Loucy (cell line): Measurements from ENCODE around the gene SIRT6.

ENCODE experiments used
- H2AFZ ChIP-seq: fragments of 200-600 bp; sonication (generic); 2 replicates; pipeline ENCODE4 v1.6.0; 2016; ENCODE audit warnings: antibody characterized with exemption, mild to moderate bottlenecking, low read length, moderate library complexity
- H3F3A ChIP-seq: fragments of 200-600 bp; 2 replicates; pipeline ENCODE4 v1.6.0; 2016; ENCODE audit warnings: antibody characterized with exemption, low read depth, mild to moderate bottlenecking
- H3K27me3 ChIP-seq: fragments of 200-600 bp; sonication (generic); 2 replicates; pipeline ENCODE4 v1.6.1; 2014; ENCODE audit warnings: low read length, mild to moderate bottlenecking; ENCODE audit not compliant: insufficient read depth, poor library complexity, severe bottlenecking
- H3K36me3 ChIP-seq: fragments of 200-600 bp; sonication (generic); 2 replicates; pipeline ENCODE4 v1.6.1; 2016; ENCODE audit warnings: low read length; ENCODE audit not compliant: insufficient read depth
- H3K4me1 ChIP-seq: fragments of 200-600 bp; sonication (generic); 2 replicates; pipeline ENCODE4 v1.5.1; 2014; ENCODE audit warnings: low read length, mild to moderate bottlenecking; ENCODE audit not compliant: insufficient read depth, poor library complexity, severe bottlenecking
- H3K4me2 ChIP-seq: fragments of 200-600 bp; sonication (generic); 2 replicates; pipeline ENCODE4 v1.6.0; 2014; ENCODE audit warnings: antibody characterized with exemption, low read length, low read depth, mild to moderate bottlenecking; ENCODE audit not compliant: poor library complexity, severe bottlenecking
- H3K4me3 ChIP-seq: fragments of 200-600 bp; sonication (generic); 2 replicates; pipeline ENCODE4 v1.5.1; 2014; ENCODE audit warnings: low read length, mild to moderate bottlenecking, mixed read lengths; ENCODE audit not compliant: poor library complexity, severe bottlenecking
- H3K79me2 ChIP-seq: fragments of 200-600 bp; sonication (generic); 2 replicates; pipeline ENCODE4 v1.6.1; 2014; ENCODE audit warnings: low read length; ENCODE audit not compliant: insufficient read depth
- H3K9ac ChIP-seq: fragments of 200-600 bp; sonication (generic); 2 replicates; pipeline ENCODE4 v1.6.0; 2014; ENCODE audit warnings: mild to moderate bottlenecking, low read depth, low read length, moderate library complexity; ENCODE audit not compliant: poor library complexity, severe bottlenecking
- H3K9me2 ChIP-seq: fragments of 200-600 bp; sonication (generic); replicated peaks from 2 replicates; pipeline ENCODE4 v1.6.1; 2016; ENCODE audit warnings: low read depth, low read length, mixed read lengths
- H3K9me3 ChIP-seq: fragments of 200-600 bp; sonication (generic); 2 replicates; pipeline ENCODE4 v1.6.1; 2014; ENCODE audit warnings: mild to moderate bottlenecking, antibody characterized with exemption, low read length, low read depth; ENCODE audit not compliant: insufficient read depth
- H4K20me1 ChIP-seq: fragments of 200-600 bp; sonication (generic); 2 replicates; pipeline ENCODE4 v1.6.0; 2014; ENCODE audit warnings: antibody characterized with exemption, low read length, mild to moderate bottlenecking; ENCODE audit not compliant: insufficient read depth, poor library complexity, severe bottlenecking
- EZH2phosphoT487 ChIP-seq: fragments of 200-600 bp; IDR thresholded peaks from 2 replicates; pipeline ENCODE4 v1.6.1; 2018; ENCODE audit warnings: antibody characterized with exemption, mild to moderate bottlenecking, moderate library complexity, borderline replicate concordance
- TF ChIP-seq, protein P1 (sequence below): fragments of 200-600 bp; sonication (generic); conservative IDR thresholded peaks from 2 replicates; pipeline ENCODE4 v1.5.1; 2014; ENCODE audit warnings: mild to moderate bottlenecking, antibody characterized with exemption, low read length

Gene SIRT6

DNA sequence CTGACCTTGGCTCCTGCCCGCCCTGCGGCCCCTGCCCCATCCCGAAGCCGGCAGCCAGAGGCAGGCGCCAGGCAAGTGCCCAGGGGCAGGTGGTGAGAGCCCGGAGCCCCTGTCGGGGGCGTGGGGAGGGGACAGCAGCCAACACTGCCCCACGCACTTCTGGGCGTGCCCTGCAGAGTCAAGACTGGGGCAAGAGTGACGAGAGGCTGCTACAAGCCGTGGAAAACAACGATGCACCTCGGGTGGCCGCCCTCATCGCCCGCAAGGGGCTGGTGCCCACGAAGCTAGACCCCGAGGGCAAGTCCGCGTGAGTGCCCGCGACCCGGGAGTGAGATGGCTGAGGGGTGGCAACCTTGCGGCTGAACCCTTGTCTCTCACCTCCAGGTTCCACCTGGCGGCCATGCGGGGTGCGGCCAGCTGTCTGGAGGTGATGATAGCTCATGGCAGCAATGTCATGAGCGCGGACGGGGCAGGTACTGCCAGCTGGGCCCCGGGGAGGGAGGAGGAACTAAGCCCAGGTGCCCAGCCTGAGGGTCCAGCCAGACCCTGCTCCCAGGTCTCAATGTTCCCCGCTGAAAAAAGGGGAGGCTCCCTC lies 17.4 kb upstream of the SIRT6 start:
- Histone ChIP-seq H3K9me3 (no peaks in the 10 kb centered on the region), H2AFZ (no peak overlapping the region), H3K4me3 (no peak overlapping the region), H3K4me1 (no peaks in the 10 kb centered on the region), H3K36me3 (no peaks in the 10 kb centered on the region), H3K4me2 (no peak overlapping the region), H3K79me2 (no peaks in the 10 kb centered on the region), H3K9ac (no peak overlapping the region), H3F3A (no peaks in the 10 kb centered on the region), H3K27me3 (no peaks in the 10 kb centered on the region), H4K20me1 (no peaks in the 10 kb centered on the region), H3K9me2 (no peaks in the 10 kb centered on the region)
- TF ChIP-seq EZH2phosphoT487, result no peak
- TF ChIP-seq, protein P1, sequence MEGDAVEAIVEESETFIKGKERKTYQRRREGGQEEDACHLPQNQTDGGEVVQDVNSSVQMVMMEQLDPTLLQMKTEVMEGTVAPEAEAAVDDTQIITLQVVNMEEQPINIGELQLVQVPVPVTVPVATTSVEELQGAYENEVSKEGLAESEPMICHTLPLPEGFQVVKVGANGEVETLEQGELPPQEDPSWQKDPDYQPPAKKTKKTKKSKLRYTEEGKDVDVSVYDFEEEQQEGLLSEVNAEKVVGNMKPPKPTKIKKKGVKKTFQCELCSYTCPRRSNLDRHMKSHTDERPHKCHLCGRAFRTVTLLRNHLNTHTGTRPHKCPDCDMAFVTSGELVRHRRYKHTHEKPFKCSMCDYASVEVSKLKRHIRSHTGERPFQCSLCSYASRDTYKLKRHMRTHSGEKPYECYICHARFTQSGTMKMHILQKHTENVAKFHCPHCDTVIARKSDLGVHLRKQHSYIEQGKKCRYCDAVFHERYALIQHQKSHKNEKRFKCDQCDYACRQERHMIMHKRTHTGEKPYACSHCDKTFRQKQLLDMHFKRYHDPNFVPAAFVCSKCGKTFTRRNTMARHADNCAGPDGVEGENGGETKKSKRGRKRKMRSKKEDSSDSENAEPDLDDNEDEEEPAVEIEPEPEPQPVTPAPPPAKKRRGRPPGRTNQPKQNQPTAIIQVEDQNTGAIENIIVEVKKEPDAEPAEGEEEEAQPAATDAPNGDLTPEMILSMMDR, result no peak

DNA sequence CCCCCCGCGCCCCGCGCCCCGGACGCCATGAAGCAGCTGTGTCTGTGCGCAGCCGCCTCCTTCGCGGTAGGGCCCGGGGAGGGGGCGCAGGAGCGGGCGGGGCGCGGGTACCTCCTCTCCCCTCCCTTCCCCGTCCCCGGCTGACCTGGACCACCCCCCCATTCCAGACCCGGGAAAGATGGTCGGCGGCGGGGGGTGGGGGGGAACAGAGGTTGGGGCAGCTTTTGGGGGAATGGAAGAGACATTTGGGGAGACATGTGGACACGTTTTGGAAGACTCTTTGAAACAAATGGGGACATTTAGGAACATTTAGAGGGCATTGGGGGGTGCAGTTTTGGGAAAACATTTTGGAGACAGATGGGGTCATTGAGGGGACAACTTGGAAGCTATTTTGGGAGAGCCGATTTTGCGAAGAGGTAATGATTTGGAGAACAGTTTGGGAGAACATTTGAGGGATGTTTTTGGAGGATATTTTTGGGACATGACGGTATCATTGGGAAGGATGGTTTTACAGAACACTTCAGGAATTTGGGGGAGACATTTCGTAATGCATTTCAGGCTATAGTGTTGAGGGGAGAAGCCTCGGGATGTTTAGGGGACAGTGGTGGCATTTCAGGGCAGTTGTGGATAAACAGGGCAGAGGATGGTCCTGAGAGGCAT lies 16.2 kb upstream of the SIRT6 start:
- Histone ChIP-seq H3F3A (no peaks in the 10 kb centered on the region), H3K9me2 (no peaks in the 10 kb centered on the region), H3K79me2 (no peaks in the 10 kb centered on the region), H3K27me3 (no peaks in the 10 kb centered on the region), H3K4me3 (no peak overlapping the region), H4K20me1 (no peaks in the 10 kb centered on the region), H3K4me2 (no peak overlapping the region), H3K9me3 (no peaks in the 10 kb centered on the region), H3K9ac (no peak overlapping the region), H3K36me3 (no peaks in the 10 kb centered on the region), H2AFZ (no peak overlapping the region), H3K4me1 (no peaks in the 10 kb centered on the region)
- TF ChIP-seq, protein P1, result no peak
- no peak for TF ChIP-seq EZH2phosphoT487

DNA sequence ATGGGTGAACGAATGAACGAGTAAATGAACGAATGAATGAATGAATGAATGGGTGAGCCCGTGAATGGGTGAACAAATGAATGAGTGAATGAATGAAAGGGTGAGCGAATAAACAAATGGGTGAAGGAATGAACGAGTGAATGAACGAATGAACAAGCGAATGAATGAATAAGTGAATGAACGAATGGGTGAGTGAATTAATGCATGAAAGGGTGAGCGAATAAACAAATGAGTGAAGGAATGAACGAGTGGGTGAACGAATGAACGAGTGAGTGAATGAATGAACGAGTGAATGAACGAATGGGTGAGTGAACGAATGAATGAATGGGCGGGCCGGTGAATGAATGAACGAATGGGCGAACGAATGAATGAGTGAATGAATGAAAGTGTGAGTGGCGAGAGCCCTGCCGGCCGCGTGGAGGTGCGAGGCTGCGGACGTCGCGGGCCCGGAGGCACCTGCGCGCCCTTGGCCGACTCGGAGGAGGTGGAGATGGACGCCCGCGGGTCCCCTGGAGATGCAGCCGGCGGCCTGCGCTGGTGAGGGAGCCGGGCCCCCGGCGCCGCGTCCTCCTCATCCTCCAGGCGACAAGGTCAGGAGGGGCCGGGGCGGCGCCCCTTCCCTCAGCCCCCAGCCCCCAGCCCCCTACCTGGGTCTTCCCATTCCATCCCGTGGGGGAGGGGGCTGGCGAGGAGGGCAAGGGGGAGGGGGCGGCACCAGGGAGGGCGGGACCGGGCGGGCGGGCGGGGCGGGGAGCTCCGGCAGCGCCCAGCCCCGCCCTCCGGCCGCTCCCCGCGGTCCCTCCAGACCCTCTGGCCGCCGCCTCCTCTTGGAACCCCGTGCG lies 15.5 kb upstream of the SIRT6 start:
- Histone ChIP-seq H3F3A (no peaks in the 10 kb centered on the region), H3K4me2 (no peak overlapping the region), H3K36me3 (no peaks in the 10 kb centered on the region), H4K20me1 (no peaks in the 10 kb centered on the region), H3K9me2 (no peaks in the 10 kb centered on the region), H3K4me3 (no peak overlapping the region), H3K4me1 (no peaks in the 10 kb centered on the region), H2AFZ (no peak overlapping the region), H3K9me3 (no peaks in the 10 kb centered on the region), H3K9ac (no peak overlapping the region), H3K79me2 (no peaks in the 10 kb centered on the region), H3K27me3 (no peaks in the 10 kb centered on the region)
- TF ChIP-seq, protein P1, result no peak
- TF ChIP-seq EZH2phosphoT487, result no peak
